ENCODE results near the gene KRT72. TPM values are rescaled to one million over a fixed set of nuclear protein-coding genes. Genes with fewer than 3 reads are reported as not detected.
A peak's percentile ranks its signal among the peaks of the same experiment; 100 is the strongest.

The KRT72 gene
- total RNA-seq, 1 experiment from 2014 or later: not detected

GRCh38 chr12:52543985-52544883, 57.0 kb downstream of the KRT72 start:
- peak; percentile 29 for DNase-seq (ENCODE audit: low read depth)

- no peak for DNase-seq (ENCODE audit: low read depth)
These were observed 58.4 kb downstream of the KRT72 start for GRCh38 chr12:52542785-52543318.

GRCh38 chr12:52542157-52542556, 59.1 kb downstream of the KRT72 start:
- DNase-seq (ENCODE audit: low read depth): no peak

- DNase-seq (ENCODE audit: low read depth): no peak
These were observed 59.6 kb downstream of the KRT72 start for GRCh38 chr12:52541709-52542108.

- DNase-seq (ENCODE audit: low read depth): no peak
These were observed 60.7 kb downstream of the KRT72 start for GRCh38 chr12:52540531-52540930.

- no peak for DNase-seq (ENCODE audit: low read depth)
These were observed 61.5 kb downstream of the KRT72 start for GRCh38 chr12:52539821-52540173.

GRCh38 chr12:52539083-52539820, 62.0 kb downstream of the KRT72 start:
- DNase-seq (ENCODE audit: low read depth): no peak

GRCh38 chr12:52537101-52537500, 64.2 kb downstream of the KRT72 start:
- DNase-seq (ENCODE audit: low read depth): no peak

Other genes with a start within 250 kb of the KRT72 start
- gene KRT85, start 234.0 kb downstream of the KRT72 start, total RNA-seq (2014; rRNA removed; shearing (Covaris generic)): not detected in 2 replicates
- gene KRT84, start 215.8 kb downstream of the KRT72 start, total RNA-seq (2014; rRNA removed; shearing (Covaris generic)): not detected in 2 replicates
- gene KRT82, start 195.1 kb downstream of the KRT72 start, total RNA-seq (2014; rRNA removed; shearing (Covaris generic)): not detected in 2 replicates
- not detected in 2 replicates for gene KRT75, start 167.1 kb downstream of the KRT72 start, total RNA-seq (2014; rRNA removed; shearing (Covaris generic))
- gene KRT6B, start 149.3 kb downstream of the KRT72 start, total RNA-seq (2014; rRNA removed; shearing (Covaris generic)): not detected in 2 replicates
- not detected in 2 replicates for gene KRT6C, start 127.7 kb downstream of the KRT72 start, total RNA-seq (2014; rRNA removed; shearing (Covaris generic))
- gene KRT6A, start 108.2 kb downstream of the KRT72 start, total RNA-seq (2014; rRNA removed; shearing (Covaris generic)): not detected in 2 replicates
- not detected in 2 replicates for gene KRT5, start 81.1 kb downstream of the KRT72 start, total RNA-seq (2014; rRNA removed; shearing (Covaris generic))
- gene KRT71, start 48.3 kb downstream of the KRT72 start, total RNA-seq (2014; rRNA removed; shearing (Covaris generic)): not detected in 2 replicates
- gene KRT74, start 27.6 kb downstream of the KRT72 start, total RNA-seq (2014; rRNA removed; shearing (Covaris generic)): not detected in 2 replicates
- gene KRT73, start 17.1 kb upstream of the KRT72 start, total RNA-seq (2014; rRNA removed; shearing (Covaris generic)): not detected in 2 replicates
- not detected in 2 replicates for gene KRT2, start 50.7 kb upstream of the KRT72 start, total RNA-seq (2014; rRNA removed; shearing (Covaris generic))
- gene KRT1, start 78.9 kb upstream of the KRT72 start, total RNA-seq (2014; rRNA removed; shearing (Covaris generic)): not detected in 2 replicates
- gene KRT77, start 102.1 kb upstream of the KRT72 start, total RNA-seq (2014; rRNA removed; shearing (Covaris generic)): not detected in 2 replicates
- not detected in 2 replicates for gene KRT76, start 175.9 kb upstream of the KRT72 start, total RNA-seq (2014; rRNA removed; shearing (Covaris generic))
- gene KRT3, start 194.7 kb upstream of the KRT72 start, total RNA-seq (2014; rRNA removed; shearing (Covaris generic)): 0.13 TPM in 1 of 2 replicates, not detected in the other
- not detected in 2 replicates for gene KRT4, start 212.7 kb upstream of the KRT72 start, total RNA-seq (2014; rRNA removed; shearing (Covaris generic))
- gene KRT79, start 232.8 kb upstream of the KRT72 start, total RNA-seq (2014; rRNA removed; shearing (Covaris generic)): 0.45 and 1.0 TPM in 2 replicates
- 0.13 TPM in 1 of 2 replicates, not detected in the other for gene KRT78, start 247.5 kb upstream of the KRT72 start, total RNA-seq (2014; rRNA removed; shearing (Covaris generic))

Measured in HT1080 (cell line).